Measurements from ENCODE around the gene ITPR1.

Gene ITPR1

DNA sequence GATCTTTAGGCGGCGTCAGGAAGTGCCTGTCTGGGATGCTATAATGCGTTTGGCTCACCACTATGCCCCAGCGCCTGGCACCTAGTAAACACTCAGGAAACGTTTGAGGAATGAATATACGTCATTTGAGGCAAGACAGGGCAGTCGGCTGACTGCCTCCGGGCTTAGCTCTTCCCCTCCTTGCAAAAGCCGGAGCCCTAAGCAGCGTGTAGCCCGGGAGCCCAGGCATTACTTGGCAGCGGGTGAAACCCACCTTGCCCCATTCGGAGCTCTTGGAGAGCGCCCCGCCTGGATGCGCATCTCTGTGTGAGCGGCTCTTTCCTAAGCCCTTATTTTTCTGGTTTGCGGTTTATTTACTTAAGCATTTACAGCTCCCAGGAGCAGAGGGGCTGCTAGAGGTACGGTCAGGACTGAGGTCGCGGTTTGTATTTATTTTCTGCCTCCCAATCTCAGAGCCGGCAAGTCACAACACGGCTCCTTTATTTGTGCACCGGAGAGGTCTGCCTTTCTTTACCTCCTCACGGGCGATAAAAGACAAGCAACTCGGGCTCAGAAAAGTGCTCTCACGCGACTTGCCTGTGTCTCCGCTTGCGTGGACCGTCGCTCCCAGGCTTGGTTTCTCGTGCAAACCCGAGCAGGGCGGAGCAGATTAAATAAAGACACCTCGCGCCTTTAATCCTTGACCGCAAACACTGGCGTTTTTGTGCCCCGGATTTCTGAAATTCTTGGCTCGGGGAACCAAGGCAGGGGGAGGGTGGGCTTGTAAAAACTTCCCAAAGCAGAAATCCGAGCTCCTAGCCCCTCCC lies 737 bp upstream of the ITPR1 start:
- DNase-seq: peak; percentile 22

DNA sequence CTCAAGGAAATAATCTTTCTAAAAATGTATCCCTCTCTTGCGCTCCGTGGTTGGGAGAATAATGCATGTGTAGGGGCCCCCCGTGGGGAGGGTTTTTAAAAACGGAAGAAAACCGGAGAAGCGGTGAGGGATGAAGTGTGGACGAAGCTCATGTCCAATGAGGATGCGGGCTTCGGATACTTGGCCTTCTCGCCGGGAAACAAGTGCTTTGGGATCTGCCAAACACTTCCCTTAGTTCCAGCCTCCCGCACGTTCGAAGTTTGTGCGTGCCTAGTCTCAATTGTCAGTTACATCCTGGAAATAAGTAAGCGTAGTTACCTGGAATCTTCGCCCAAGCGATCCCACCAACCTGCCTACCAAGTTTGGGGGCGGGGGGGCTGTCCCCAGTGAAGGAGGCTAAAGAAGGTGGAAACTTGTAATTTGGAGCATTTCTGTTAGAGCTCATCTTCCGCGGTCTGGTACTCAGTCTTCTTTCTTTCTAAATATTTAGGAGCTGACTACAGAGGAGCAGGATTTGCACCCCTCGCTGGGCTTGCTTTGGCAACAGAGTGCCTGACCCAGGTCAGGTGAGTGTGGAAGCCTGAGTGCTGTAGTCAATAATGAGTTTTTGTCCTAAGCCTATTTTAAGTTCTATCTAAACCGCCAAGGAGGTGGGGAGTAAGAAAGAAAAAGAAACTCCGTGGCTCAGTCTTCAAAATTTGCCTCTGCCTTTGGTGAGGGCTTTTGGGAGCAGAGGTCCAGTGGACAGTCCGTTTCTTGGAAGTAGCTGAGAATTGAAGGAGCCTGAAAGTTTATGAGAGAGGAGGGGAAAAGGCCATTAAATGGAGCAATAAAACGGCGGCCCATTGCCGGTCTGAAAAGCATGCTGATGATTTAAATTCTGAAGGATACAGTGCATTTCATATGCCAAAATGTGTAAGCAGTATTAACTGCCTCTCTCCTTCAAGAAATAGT lies 1.1 kb downstream of the ITPR1 start:
- no peak for DNase-seq

DNA sequence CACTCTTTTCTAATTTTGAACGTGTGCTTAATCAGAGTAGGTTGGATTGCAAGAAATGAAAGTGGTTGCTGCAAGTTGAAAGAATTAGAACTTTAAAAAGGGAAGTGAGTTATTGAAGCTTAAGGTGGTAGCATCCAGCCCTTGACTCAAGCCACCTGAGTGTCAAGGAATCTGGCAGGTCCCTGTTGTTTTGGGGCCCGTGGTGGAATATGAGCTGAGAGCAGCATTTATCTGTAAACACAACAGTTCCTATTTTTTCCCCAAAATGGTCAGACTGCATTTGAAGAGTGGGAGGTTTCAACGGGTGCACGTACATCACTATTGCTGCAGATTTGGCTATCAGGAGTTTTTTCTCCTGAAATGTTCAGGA lies 1.7 kb downstream of the ITPR1 start:
- no peak for DNase-seq

- no peak for DNase-seq
These were observed 2.3 kb downstream of the ITPR1 start for GRCh38 chr3:4495294-4496086.

- DNase-seq: no peak
These were observed 2.9 kb downstream of the ITPR1 start for GRCh38 chr3:4496087-4496452.

DNA sequence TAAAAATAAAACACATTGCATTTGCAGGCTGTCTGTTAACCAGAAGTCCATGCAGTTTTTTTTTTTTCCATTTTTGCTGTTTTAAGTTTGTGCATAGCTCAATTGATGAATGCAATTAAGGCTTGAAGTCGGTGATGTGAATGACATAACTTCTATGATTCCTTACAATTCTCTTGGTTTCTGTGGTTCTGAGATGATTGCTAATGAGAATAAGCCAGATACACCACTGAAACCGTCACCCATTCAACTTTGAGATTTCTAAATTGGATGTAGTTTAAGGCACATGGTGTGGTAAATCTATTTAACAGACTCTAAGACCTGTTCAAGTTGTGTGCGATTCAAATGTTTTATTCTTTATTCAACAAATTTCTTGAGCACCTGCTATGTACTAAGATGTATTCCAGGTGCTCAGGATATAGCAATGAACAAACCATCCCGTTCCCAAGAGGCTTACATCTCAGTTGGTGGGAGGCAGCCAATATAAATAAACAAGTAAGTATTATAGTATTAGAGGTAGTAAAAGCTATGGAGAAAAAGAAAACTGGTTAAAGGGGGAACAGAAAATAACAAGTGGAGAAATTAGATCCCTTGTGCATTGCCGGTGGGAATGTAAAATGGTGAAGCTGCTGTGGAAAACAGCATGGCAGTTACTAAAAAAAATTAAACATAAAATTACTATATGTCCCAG lies 4.0 kb downstream of the ITPR1 start:
- no peak for DNase-seq

GRCh38 chr3:4497843-4498324 lies 4.7 kb downstream of the ITPR1 start:
- DNase-seq: no peak

- no peak for DNase-seq
These were observed 5.3 kb downstream of the ITPR1 start for GRCh38 chr3:4498446-4498845.

GRCh38 chr3:4501437-4501836 lies 8.3 kb downstream of the ITPR1 start:
- no peak for DNase-seq

DNA sequence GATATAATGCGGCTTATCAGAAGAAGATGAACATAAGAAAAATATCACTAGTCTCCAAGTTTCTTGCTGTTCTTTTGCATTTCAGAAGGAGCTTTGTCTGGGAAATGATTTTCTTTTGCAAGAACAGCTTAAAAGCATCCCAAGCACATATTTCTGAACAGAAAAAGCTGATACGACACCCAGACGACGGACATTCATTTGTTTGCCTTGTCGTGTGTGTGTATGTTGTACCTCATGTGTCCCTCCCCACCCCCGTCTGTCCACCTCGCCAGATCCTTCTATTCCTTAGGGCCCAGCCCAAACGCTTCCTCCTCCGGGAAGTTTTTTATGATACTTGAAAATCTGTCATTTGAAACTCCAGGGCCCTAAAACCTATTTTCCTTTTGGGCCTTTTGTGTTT lies 8.8 kb downstream of the ITPR1 start:
- no peak for DNase-seq

- no peak for DNase-seq
These were observed 9.9 kb downstream of the ITPR1 start for GRCh38 chr3:4503050-4503449.

DNA sequence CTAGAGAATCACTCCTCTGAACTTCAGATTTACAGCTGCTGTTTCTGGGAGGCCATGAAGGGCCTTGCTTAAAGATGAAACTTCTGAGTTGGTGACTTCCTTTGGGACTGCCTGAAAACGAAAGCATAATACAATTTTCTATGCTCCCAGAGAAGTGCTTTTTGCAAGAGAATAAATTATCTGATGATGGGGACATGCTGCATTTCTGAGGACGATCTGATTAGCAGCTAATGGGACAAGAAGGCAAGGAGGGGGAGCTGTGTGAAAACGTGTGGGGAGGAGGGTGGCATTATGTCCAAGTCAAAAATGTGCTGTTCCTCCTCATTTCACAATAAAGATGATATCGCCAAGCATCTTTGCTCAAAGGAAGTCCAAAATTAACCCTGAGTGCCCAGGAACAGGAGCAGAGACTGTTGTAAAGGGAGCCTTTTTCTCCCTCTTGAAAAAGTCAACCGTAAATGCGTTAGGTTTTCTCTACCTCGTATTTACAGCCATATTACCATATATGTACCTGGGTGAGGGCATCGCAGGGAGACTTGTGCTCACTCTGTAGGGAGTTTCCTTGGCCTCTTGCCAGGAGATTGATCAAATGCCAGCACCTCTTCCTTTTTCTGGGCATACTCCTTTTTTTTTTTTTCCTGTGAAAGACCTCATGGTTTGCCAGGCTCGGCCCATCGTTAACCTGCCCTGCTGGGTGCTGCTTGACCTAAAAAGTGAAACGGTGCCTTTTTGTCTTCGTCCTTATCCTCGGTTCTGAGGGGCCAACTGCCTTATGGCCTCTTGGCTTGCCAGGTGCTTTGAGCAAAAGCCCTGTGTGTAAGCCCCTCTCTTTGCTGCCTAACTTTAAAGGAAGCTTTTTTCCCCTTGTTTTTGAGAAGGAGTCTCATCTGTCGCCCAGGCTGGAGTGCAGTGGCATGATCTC lies 11.5 kb downstream of the ITPR1 start:
- DNase-seq: peak; percentile 34

- DNase-seq: no peak
These were observed 12.8 kb downstream of the ITPR1 start for GRCh38 chr3:4505688-4506558.

DNA sequence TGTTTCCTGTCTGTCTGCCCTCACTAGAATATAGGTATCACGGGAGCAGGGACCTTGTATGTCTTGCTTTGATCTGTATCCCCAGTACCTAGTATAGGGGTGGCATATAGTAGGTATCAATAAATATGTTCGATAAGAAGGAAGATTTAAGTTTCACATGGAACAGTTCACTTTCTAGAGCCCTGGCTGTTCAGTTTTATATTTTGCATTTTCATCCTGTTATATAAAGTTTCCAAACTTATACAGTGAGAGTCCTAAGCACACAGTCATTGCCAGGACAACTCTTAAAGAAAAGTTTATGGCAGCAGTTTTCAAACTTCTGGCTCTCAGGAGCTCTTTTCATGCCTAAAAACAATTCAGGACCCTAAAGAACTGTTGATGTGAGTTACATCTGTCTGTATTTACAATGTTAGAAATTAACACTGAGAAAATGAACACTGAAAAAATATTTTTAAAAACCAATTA lies 13.4 kb downstream of the ITPR1 start:
- DNase-seq: no peak

- DNase-seq: no peak
These were observed 14.0 kb downstream of the ITPR1 start for GRCh38 chr3:4507024-4507596.

- no peak for DNase-seq
These were observed 15.2 kb downstream of the ITPR1 start for GRCh38 chr3:4508048-4508981.

GRCh38 chr3:4509043-4509442 lies 15.9 kb downstream of the ITPR1 start:
- no peak for DNase-seq

DNA sequence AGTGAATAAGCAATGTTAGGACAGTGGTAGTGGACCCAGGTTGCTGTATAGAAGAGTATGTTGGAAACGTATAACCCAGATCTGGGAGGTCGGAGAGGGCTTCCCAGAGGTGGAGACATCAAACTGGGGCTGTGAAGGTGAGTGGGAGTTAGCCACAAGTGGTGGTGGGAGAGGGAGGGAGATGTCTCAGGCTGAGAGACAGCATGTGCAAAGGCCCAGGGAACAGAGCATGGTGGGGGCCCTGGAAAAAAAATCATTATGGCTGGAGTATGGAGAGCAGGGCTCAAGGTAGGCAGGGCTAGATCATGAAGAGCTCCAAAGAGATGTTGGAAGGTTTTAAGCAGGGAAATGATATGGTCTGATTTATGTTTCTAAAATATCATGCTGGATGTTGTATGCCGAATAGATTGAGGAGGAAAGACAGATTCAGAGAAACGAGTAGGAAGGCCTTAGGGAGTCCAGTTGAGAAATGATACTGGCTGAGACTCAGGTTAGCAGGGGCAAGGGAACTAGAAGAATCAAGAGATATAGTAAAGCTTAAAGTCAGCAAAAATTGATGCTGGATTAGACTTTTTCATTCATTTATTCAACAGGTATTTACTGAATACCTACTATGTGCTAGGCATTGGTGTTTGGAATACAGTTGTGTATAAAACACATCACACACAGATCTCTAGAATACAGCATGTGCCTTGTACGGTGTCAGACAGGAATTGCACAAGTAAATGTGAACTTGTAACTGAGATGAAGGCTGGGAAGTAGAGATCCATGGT lies 17.0 kb downstream of the ITPR1 start:
- DNase-seq: no peak

Measured in NCI-H2171 treated with DMSO at 0.1 percent for 48 hours (cell line).